ENCODE results near the gene ELL. TPM values are rescaled to one million over a fixed set of nuclear protein-coding genes. Genes with fewer than 3 reads are reported as not detected.

Gene ELL
- total and polyA plus RNA-seq, 2 experiments from 2014 or later = 11.3 to 20.1 TPM

DNA sequence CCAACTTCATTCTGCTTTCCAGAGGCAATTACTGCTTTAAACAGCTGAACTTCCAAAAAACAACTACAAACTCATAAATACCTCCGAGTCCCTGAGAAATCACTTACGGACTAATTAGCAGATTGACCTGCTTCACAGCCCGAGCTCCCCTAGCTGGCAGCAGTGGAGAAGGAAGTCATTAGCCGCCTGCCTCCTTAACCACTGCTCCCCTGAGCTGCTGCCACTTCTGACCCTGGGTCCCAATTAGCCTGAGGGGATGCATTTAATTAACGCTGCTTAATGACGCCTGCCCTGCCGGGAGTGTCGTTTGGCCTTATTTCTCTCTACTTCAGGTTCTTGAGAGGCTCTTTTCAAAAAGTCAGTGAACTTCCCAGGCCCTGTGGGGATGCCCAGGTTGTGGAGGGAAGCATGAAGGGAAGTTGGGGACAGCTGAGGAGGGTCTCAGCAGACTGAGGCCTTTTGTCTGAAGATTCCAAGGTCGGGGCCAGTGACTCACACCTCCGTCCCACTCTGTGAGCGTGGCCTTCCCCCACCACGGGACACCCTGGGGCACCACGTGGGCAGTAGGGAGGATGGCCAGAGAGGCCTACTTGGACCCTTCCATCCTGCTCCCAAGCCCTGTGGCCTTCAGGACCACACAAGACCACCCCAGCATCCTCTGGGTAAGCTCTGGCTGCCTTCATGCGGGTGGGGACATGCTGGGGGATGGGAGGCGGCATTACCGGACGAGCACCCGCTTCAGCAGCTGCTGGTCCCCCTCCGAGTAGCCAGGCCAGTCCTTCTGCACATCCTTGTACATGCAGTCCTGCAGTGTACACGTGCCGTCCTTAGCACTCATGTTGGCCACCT, 64.2 kb downstream of the ELL start:
- no peak overlapping the region for H3K27ac Mint-ChIP-seq
- ATAC-seq (no peak), DNase-seq (ENCODE audit: low spot score) (no peak)
- peaks cover 17% of the 10 kb centered on the region for H3K36me3 Mint-ChIP-seq (ENCODE audit: low read depth)
- Histone ChIP-seq H4K20me1 (replicated peaks; ENCODE audit: insufficient read depth) (no peaks in the 10 kb centered on the region; the same call in 1 of the 2 replicates), H3K27ac (ENCODE audit: low read depth) (no peak overlapping the region), H3K4me3 (no peak overlapping the region), H3K9me2 (ENCODE audit: insufficient read depth) (no peaks in the 10 kb centered on the region), H3K4me2 (no peak overlapping the region), H3K36me3 (ENCODE audit: insufficient read depth) (no peaks in the 10 kb centered on the region), H3K27me3 (ENCODE audit: insufficient read depth) (no peaks in the 10 kb centered on the region), H3K79me2 (replicated peaks; ENCODE audit: insufficient read depth) (no peaks in the 10 kb centered on the region), H3K4me1 (ENCODE audit: insufficient read depth) (no peaks in the 10 kb centered on the region), H3F3A (replicated peaks; ENCODE audit: low read depth) (no peaks in the 10 kb centered on the region), H2AFZ (no peak overlapping the region)
- TF ChIP-seq, protein P1, sequence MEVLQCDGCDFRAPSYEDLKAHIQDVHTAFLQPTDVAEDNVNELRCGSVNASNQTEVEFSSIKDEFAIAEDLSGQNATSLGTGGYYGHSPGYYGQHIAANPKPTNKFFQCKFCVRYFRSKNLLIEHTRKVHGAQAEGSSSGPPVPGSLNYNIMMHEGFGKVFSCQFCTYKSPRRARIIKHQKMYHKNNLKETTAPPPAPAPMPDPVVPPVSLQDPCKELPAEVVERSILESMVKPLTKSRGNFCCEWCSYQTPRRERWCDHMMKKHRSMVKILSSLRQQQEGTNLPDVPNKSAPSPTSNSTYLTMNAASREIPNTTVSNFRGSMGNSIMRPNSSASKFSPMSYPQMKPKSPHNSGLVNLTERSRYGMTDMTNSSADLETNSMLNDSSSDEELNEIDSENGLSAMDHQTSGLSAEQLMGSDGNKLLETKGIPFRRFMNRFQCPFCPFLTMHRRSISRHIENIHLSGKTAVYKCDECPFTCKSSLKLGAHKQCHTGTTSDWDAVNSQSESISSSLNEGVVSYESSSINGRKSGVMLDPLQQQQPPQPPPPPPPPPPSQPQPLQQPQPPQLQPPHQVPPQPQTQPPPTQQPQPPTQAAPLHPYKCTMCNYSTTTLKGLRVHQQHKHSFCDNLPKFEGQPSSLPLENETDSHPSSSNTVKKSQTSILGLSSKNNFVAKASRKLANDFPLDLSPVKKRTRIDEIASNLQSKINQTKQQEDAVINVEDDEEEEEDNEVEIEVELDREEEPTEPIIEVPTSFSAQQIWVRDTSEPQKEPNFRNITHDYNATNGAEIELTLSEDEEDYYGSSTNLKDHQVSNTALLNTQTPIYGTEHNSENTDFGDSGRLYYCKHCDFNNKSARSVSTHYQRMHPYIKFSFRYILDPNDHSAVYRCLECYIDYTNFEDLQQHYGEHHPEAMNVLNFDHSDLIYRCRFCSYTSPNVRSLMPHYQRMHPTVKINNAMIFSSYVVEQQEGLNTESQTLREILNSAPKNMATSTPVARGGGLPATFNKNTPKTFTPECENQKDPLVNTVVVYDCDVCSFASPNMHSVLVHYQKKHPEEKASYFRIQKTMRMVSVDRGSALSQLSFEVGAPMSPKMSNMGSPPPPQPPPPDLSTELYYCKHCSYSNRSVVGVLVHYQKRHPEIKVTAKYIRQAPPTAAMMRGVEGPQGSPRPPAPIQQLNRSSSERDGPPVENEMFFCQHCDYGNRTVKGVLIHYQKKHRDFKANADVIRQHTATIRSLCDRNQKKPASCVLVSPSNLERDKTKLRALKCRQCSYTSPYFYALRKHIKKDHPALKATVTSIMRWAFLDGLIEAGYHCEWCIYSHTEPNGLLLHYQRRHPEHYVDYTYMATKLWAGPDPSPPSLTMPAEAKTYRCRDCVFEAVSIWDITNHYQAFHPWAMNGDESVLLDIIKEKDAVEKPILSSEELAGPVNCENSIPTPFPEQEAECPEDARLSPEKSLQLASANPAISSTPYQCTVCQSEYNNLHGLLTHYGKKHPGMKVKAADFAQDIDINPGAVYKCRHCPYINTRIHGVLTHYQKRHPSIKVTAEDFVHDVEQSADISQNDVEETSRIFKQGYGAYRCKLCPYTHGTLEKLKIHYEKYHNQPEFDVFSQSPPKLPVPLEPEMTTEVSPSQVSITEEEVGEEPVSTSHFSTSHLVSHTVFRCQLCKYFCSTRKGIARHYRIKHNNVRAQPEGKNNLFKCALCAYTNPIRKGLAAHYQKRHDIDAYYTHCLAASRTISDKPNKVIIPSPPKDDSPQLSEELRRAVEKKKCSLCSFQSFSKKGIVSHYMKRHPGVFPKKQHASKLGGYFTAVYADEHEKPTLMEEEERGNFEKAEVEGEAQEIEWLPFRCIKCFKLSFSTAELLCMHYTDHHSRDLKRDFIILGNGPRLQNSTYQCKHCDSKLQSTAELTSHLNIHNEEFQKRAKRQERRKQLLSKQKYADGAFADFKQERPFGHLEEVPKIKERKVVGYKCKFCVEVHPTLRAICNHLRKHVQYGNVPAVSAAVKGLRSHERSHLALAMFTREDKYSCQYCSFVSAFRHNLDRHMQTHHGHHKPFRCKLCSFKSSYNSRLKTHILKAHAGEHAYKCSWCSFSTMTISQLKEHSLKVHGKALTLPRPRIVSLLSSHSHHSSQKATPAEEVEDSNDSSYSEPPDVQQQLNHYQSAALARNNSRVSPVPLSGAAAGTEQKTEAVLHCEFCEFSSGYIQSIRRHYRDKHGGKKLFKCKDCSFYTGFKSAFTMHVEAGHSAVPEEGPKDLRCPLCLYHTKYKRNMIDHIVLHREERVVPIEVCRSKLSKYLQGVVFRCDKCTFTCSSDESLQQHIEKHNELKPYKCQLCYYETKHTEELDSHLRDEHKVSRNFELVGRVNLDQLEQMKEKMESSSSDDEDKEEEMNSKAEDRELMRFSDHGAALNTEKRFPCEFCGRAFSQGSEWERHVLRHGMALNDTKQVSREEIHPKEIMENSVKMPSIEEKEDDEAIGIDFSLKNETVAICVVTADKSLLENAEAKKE (CRISPR knock-in tag; IDR thresholded peaks at IDR 0.05) = no peak
- TF ChIP-seq REST (IDR thresholded peaks at IDR 0.05; ENCODE audit: unreplicated experiment) (no peak), CREB1 (CRISPR knock-in tag; IDR thresholded peaks at IDR 0.05; ENCODE audit: low read depth) (no peak), STAT1 (IDR thresholded peaks at IDR 0.05; ENCODE audit: unreplicated experiment) (no peak), JUNB (IDR thresholded peaks at IDR 0.05; ENCODE audit: unreplicated experiment) (no peak), NANOG (IDR thresholded peaks at IDR 0.05; ENCODE audit: borderline replicate concordance) (no peak), ZNF331 (CRISPR knock-in tag; IDR thresholded peaks at IDR 0.05; ENCODE audit: low read depth) (no peak), ZNF114 (CRISPR knock-in tag; IDR thresholded peaks at IDR 0.05) (no peak), EZH2 (IDR thresholded peaks at IDR 0.05; ENCODE audit: low read depth, unreplicated experiment) (no peak), POLR2AphosphoS5 (IDR thresholded peaks at IDR 0.05; ENCODE audit: low read depth) (no peak), EZH2phosphoT487 (IDR thresholded peaks at IDR 0.05; ENCODE audit: unreplicated experiment) (no peak)
- TF ChIP-seq, protein P2, sequence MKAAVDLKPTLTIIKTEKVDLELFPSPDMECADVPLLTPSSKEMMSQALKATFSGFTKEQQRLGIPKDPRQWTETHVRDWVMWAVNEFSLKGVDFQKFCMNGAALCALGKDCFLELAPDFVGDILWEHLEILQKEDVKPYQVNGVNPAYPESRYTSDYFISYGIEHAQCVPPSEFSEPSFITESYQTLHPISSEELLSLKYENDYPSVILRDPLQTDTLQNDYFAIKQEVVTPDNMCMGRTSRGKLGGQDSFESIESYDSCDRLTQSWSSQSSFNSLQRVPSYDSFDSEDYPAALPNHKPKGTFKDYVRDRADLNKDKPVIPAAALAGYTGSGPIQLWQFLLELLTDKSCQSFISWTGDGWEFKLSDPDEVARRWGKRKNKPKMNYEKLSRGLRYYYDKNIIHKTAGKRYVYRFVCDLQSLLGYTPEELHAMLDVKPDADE (IDR thresholded peaks at IDR 0.05) = no peak
- TF ChIP-seq, protein P3, sequence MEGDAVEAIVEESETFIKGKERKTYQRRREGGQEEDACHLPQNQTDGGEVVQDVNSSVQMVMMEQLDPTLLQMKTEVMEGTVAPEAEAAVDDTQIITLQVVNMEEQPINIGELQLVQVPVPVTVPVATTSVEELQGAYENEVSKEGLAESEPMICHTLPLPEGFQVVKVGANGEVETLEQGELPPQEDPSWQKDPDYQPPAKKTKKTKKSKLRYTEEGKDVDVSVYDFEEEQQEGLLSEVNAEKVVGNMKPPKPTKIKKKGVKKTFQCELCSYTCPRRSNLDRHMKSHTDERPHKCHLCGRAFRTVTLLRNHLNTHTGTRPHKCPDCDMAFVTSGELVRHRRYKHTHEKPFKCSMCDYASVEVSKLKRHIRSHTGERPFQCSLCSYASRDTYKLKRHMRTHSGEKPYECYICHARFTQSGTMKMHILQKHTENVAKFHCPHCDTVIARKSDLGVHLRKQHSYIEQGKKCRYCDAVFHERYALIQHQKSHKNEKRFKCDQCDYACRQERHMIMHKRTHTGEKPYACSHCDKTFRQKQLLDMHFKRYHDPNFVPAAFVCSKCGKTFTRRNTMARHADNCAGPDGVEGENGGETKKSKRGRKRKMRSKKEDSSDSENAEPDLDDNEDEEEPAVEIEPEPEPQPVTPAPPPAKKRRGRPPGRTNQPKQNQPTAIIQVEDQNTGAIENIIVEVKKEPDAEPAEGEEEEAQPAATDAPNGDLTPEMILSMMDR (conservative IDR thresholded peaks at IDR 0.05; ENCODE audit: low read depth in 2 of 2) = no peak
- no peak overlapping the region for H3K4me3 Mint-ChIP-seq
- peaks cover 12% of the 10 kb centered on the region for H3K27me3 Mint-ChIP-seq (ENCODE audit: insufficient read depth, low read depth, poor library complexity)
- H3K9me3 Mint-ChIP-seq = no peaks in the 10 kb centered on the region; the same call in 2 of the 3 replicates
- peaks cover 2% of the 10 kb centered on the region; the same call in 2 of the 3 replicates for H3K4me1 Mint-ChIP-seq
